SK-N-SH treated with all-trans-retinoic acid at 6 μM for 48 hours (cell line): ENCODE data around the gene AP2S1.

Experiments
- ATAC-seq: fragments of 200-7000 bp; cut with Tn5 transposase; 3 replicates; pipeline ENCODE4 v1.9.1; 2020; ENCODE audit warnings: mild to moderate bottlenecking, moderate library complexity
- ARNTL ChIP-seq: fragments of 450-650 bp; formaldehyde crosslinking; IDR thresholded peaks from 2 replicates; pipeline ENCODE4 v1.5.0; 2020; ENCODE audit warnings: low read depth, mild to moderate bottlenecking, moderate library complexity, borderline replicate concordance
- BACH2 ChIP-seq: fragments of 250-450 bp; sonication (Bioruptor Pico); IDR thresholded peaks from 2 replicates; pipeline ENCODE4 v1.9.0; 2021; ENCODE audit warnings: mild to moderate bottlenecking, borderline replicate concordance
- CSDC2 ChIP-seq: fragments of 250-450 bp; sonication (Bioruptor Pico); IDR thresholded peaks from 2 replicates; pipeline ENCODE4 v1.5.0; 2020; ENCODE audit warnings: mild to moderate bottlenecking, moderate library complexity
- ESRRG ChIP-seq: fragments of 250-450 bp; sonication (Bioruptor Pico); IDR thresholded peaks from 2 replicates; pipeline ENCODE4 v1.6.1; 2021; ENCODE audit warnings: mild to moderate bottlenecking
- GLIS3 ChIP-seq: fragments of 250-450 bp; sonication (Bioruptor Pico); IDR thresholded peaks from 2 replicates; pipeline ENCODE4 v1.5.0; 2020; ENCODE audit warnings: mild to moderate bottlenecking, moderate library complexity
- ISL1 ChIP-seq: fragments of 250-450 bp; sonication (Bioruptor Pico); IDR thresholded peaks from 2 replicates; pipeline ENCODE4 v2.1.2; 2022; ENCODE audit warnings: mild to moderate bottlenecking, moderate library complexity
- OSR1 ChIP-seq: fragments of 250-450 bp; sonication (Bioruptor Pico); IDR thresholded peaks from 2 replicates; pipeline ENCODE4 v1.8.0; 2022; ENCODE audit warnings: moderate library complexity, mild to moderate bottlenecking, inconsistent platforms
- PATZ1 ChIP-seq: fragments of 250-450 bp; sonication (Bioruptor Pico); IDR thresholded peaks from 2 replicates; pipeline ENCODE4 v1.8.0; 2020; ENCODE audit warnings: mild to moderate bottlenecking, moderate library complexity, borderline replicate concordance
- PPARA ChIP-seq: fragments of 250-450 bp; sonication (Bioruptor Pico); IDR thresholded peaks from 2 replicates; pipeline ENCODE4 v1.5.0; 2020; ENCODE audit warnings: mild to moderate bottlenecking, borderline replicate concordance
- RARB ChIP-seq: fragments of 250-450 bp; sonication (Bioruptor Pico); IDR thresholded peaks from 2 replicates; pipeline ENCODE4 v1.8.0; 2021; ENCODE audit warnings: mild to moderate bottlenecking, moderate library complexity
- SNAI2 ChIP-seq: fragments of 250-450 bp; sonication (Bioruptor Pico); IDR thresholded peaks from 2 replicates; pipeline ENCODE4 v1.5.0; 2020; ENCODE audit warnings: mild to moderate bottlenecking, moderate library complexity
- TCF4 ChIP-seq: fragments of 250-450 bp; sonication (Bioruptor Pico); IDR thresholded peaks from 2 replicates; pipeline ENCODE4 v1.8.0; 2021; ENCODE audit warnings: mild to moderate bottlenecking, moderate library complexity, borderline replicate concordance
- ZC3H10 ChIP-seq: fragments of 250-450 bp; sonication (Bioruptor Pico); IDR thresholded peaks from 2 replicates; pipeline ENCODE4 v1.5.1; 2021; ENCODE audit warnings: mild to moderate bottlenecking, moderate library complexity
- ZFP3 ChIP-seq: fragments of 250-450 bp; sonication (Bioruptor Pico); IDR thresholded peaks from 2 replicates; pipeline ENCODE4 v1.5.0; 2020; ENCODE audit warnings: mild to moderate bottlenecking, moderate library complexity
- ZFP30 ChIP-seq: fragments of 450-650 bp; formaldehyde crosslinking; IDR thresholded peaks from 2 replicates; pipeline ENCODE4 v1.5.0; 2022; ENCODE audit warnings: mild to moderate bottlenecking, moderate library complexity
- ZNF565 ChIP-seq: fragments of 450-650 bp; formaldehyde crosslinking; conservative IDR thresholded peaks from 2 replicates; pipeline ENCODE4 v1.5.0; 2020; ENCODE audit warnings: low read depth, mild to moderate bottlenecking, moderate library complexity
- ZNF70 ChIP-seq: fragments of 450-650 bp; formaldehyde crosslinking; IDR thresholded peaks from 2 replicates; pipeline ENCODE4 v1.5.0; 2020; ENCODE audit warnings: mild to moderate bottlenecking, moderate library complexity
- ZNF8 ChIP-seq: fragments of 450-650 bp; formaldehyde crosslinking; IDR thresholded peaks from 2 replicates; pipeline ENCODE4 v1.5.0; 2020; ENCODE audit warnings: mild to moderate bottlenecking, moderate library complexity
- TF ChIP-seq, protein P1 (sequence below): fragments of 250-450 bp; sonication (Bioruptor Pico); IDR thresholded peaks from 2 replicates; pipeline ENCODE4 v1.8.0; 2021; ENCODE audit warnings: low read depth, mild to moderate bottlenecking, moderate library complexity, borderline replicate concordance
- TF ChIP-seq, protein P2 (sequence below): fragments of 250-450 bp; sonication (Bioruptor Pico); IDR thresholded peaks from 2 replicates; pipeline ENCODE4 v1.5.1; 2021; ENCODE audit warnings: mild to moderate bottlenecking, moderate library complexity
- TF ChIP-seq, protein P3 (sequence below): fragments of 250-450 bp; sonication (Bioruptor Pico); IDR thresholded peaks from 2 replicates; pipeline ENCODE4 v1.5.1; 2020; ENCODE audit warnings: low read depth, mild to moderate bottlenecking, moderate library complexity

AP2S1 gene

GRCh38 chr19:46798713-46799112 lies 51.9 kb downstream of the AP2S1 start:
- ATAC-seq, result no peak

DNA sequence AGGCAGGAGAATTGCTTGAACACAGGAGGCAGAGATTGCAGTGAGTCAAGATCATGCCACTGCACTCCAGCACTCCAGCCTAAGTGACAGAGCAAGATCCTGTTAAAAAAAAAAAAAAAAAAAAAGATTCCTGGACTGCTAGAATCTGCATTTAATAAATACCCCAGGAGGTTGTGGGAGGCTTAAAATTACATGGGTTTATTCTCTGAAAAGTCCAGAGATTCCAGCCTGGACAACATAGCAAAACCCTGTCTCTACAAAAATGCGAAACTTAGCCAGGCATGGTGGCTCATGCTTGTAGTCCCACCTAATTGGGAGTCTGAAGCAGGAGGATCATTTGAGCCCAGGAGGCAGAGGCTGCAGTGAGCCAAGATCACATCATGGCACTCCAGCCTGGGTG lies 52.8 kb downstream of the AP2S1 start:
- no peak for TF ChIP-seq RARB (CRISPR knock-in tag)
- TF ChIP-seq GLIS3, result no peak
- no peak for TF ChIP-seq OSR1 (CRISPR knock-in tag)
- no peak for TF ChIP-seq ZFP30 (CRISPR knock-in tag)
- TF ChIP-seq ISL1 (CRISPR knock-in tag), result no peak
- TF ChIP-seq TCF4 (CRISPR knock-in tag), result no peak
- TF ChIP-seq, protein P1, sequence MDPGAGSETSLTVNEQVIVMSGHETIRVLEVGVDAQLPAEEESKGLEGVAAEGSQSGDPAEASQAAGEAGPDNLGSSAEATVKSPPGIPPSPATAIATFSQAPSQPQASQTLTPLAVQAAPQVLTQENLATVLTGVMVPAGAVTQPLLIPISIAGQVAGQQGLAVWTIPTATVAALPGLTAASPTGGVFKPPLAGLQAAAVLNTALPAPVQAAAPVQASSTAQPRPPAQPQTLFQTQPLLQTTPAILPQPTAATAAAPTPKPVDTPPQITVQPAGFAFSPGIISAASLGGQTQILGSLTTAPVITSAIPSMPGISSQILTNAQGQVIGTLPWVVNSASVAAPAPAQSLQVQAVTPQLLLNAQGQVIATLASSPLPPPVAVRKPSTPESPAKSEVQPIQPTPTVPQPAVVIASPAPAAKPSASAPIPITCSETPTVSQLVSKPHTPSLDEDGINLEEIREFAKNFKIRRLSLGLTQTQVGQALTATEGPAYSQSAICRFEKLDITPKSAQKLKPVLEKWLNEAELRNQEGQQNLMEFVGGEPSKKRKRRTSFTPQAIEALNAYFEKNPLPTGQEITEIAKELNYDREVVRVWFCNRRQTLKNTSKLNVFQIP (CRISPR knock-in tag), result no peak
- TF ChIP-seq, all 23 proteins: peak for 0

More at GRCh38 chr19:46798713-46799112, 51.9 kb downstream of the AP2S1 start:
- TF ChIP-seq ZNF8 (CRISPR knock-in tag), result no peak
- TF ChIP-seq ZNF565 (CRISPR knock-in tag), result no peak
- no peak for TF ChIP-seq RARB (CRISPR knock-in tag)
- TF ChIP-seq CSDC2 (CRISPR knock-in tag), result no peak
- TF ChIP-seq ARNTL (CRISPR knock-in tag), result no peak
- no peak for TF ChIP-seq PPARA
- TF ChIP-seq ZNF70 (CRISPR knock-in tag), result no peak
- no peak for TF ChIP-seq BACH2 (CRISPR knock-in tag)
- TF ChIP-seq ISL1 (CRISPR knock-in tag), result no peak
- TF ChIP-seq SNAI2 (CRISPR knock-in tag), result no peak
- TF ChIP-seq ESRRG (CRISPR knock-in tag), result no peak
- TF ChIP-seq ZFP3, result no peak

DNA sequence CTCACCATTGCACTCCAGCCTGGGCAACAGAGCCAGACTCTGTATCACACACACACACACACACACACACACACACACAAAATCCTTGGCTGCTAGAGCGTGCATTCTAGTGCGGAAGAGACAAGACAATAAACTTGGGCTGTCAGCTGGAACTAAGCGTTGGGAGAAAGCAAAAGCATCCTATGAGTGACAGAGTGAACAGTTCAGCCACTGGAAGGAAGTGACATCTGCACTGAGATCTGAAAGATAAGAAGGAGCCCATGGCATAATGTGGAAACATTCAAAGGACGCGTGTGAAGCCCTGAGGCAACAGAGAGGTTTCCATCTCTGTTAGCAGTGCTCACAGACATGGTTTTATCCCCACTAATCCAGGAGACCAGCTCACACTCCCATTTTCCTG lies 58.7 kb downstream of the AP2S1 start:
- TF ChIP-seq PATZ1, result no peak
- TF ChIP-seq ZNF8 (CRISPR knock-in tag), result no peak
- TF ChIP-seq ZFP3, result no peak
- no peak for TF ChIP-seq ZNF70 (CRISPR knock-in tag)
- no peak for TF ChIP-seq ZNF565 (CRISPR knock-in tag)
- TF ChIP-seq TCF4 (CRISPR knock-in tag), result no peak
- TF ChIP-seq, protein P2, sequence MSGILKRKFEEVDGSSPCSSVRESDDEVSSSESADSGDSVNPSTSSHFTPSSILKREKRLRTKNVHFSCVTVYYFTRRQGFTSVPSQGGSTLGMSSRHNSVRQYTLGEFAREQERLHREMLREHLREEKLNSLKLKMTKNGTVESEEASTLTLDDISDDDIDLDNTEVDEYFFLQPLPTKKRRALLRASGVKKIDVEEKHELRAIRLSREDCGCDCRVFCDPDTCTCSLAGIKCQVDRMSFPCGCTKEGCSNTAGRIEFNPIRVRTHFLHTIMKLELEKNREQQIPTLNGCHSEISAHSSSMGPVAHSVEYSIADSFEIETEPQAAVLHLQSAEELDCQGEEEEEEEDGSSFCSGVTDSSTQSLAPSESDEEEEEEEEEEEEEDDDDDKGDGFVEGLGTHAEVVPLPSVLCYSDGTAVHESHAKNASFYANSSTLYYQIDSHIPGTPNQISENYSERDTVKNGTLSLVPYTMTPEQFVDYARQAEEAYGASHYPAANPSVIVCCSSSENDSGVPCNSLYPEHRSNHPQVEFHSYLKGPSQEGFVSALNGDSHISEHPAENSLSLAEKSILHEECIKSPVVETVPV, result no peak
- TF ChIP-seq SNAI2 (CRISPR knock-in tag), result no peak
- no peak for TF ChIP-seq OSR1 (CRISPR knock-in tag)
- TF ChIP-seq PPARA, result no peak
- TF ChIP-seq ESRRG (CRISPR knock-in tag), result no peak
- no peak for TF ChIP-seq ZC3H10 (CRISPR knock-in tag)
- TF ChIP-seq GLIS3, result no peak
- no peak for TF ChIP-seq ZFP30 (CRISPR knock-in tag)
- no peak for ATAC-seq

More for the DNA sequence above, 52.8 kb downstream of the AP2S1 start:
- no peak for ATAC-seq

- TF ChIP-seq, protein P3, sequence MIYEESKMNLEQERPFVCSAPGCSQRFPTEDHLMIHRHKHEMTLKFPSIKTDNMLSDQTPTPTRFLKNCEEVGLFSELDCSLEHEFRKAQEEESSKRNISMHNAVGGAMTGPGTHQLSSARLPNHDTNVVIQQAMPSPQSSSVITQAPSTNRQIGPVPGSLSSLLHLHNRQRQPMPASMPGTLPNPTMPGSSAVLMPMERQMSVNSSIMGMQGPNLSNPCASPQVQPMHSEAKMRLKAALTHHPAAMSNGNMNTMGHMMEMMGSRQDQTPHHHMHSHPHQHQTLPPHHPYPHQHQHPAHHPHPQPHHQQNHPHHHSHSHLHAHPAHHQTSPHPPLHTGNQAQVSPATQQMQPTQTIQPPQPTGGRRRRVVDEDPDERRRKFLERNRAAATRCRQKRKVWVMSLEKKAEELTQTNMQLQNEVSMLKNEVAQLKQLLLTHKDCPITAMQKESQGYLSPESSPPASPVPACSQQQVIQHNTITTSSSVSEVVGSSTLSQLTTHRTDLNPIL (CRISPR knock-in tag), result no peak
- no peak for TF ChIP-seq PPARA
- no peak for TF ChIP-seq OSR1 (CRISPR knock-in tag)
- no peak for TF ChIP-seq GLIS3
- TF ChIP-seq ZC3H10 (CRISPR knock-in tag), result no peak
- no peak for TF ChIP-seq SNAI2 (CRISPR knock-in tag)
- TF ChIP-seq ZNF565 (CRISPR knock-in tag), result no peak
- TF ChIP-seq ESRRG (CRISPR knock-in tag), result no peak
- no peak for TF ChIP-seq TCF4 (CRISPR knock-in tag)
- no peak for TF ChIP-seq PATZ1
- TF ChIP-seq BACH2 (CRISPR knock-in tag), result no peak
- no peak for TF ChIP-seq CSDC2 (CRISPR knock-in tag)
- TF ChIP-seq ZNF70 (CRISPR knock-in tag), result no peak
- TF ChIP-seq, protein P2, result no peak
- no peak for TF ChIP-seq RARB (CRISPR knock-in tag)
- TF ChIP-seq ZFP30 (CRISPR knock-in tag), result no peak
- TF ChIP-seq ISL1 (CRISPR knock-in tag), result no peak
- no peak for ATAC-seq
Observed at GRCh38 chr19:46789371-46789770, 61.3 kb downstream of the AP2S1 start.
